GM21390 (cell line): ENCODE measurements around the gene CAPS2.
A peak's percentile ranks its signal among the peaks of the same experiment; 100 is the strongest.

Experiments used
- ATAC-seq: cut with Tn5 transposase; IDR thresholded peaks from one replicate; pipeline ENCODE4 v1.9.1; 2021; ENCODE audit not compliant: unreplicated experiment

The CAPS2 gene

GRCh38 chr12:75305412-75306332, 24.5 kb downstream of the CAPS2 start:
- no peak for ATAC-seq

- ATAC-seq, result no peak
These were observed 27.3 kb downstream of the CAPS2 start for GRCh38 chr12:75302781-75303180.

GRCh38 chr12:75302225-75302624, 27.9 kb downstream of the CAPS2 start:
- ATAC-seq, result no peak

- no peak for ATAC-seq
These were observed 35.3 kb downstream of the CAPS2 start for GRCh38 chr12:75294797-75295196.

GRCh38 chr12:75294336-75294735, 35.8 kb downstream of the CAPS2 start:
- no peak for ATAC-seq

- ATAC-seq, result no peak
These were observed 39.1 kb downstream of the CAPS2 start for GRCh38 chr12:75291014-75291413.

GRCh38 chr12:75289753-75290152, 40.4 kb downstream of the CAPS2 start:
- no peak for ATAC-seq

- no peak for ATAC-seq
These were observed 41.3 kb downstream of the CAPS2 start for GRCh38 chr12:75288860-75289259.

GRCh38 chr12:75275702-75276101, 54.4 kb downstream of the CAPS2 start:
- ATAC-seq, result no peak

GRCh38 chr12:75271576-75271975, 58.5 kb downstream of the CAPS2 start:
- ATAC-seq, result no peak

- ATAC-seq, result no peak
These were observed 60.0 kb downstream of the CAPS2 start for GRCh38 chr12:75270157-75270556.

GRCh38 chr12:75269209-75269608, 60.9 kb downstream of the CAPS2 start:
- peak; percentile 43 for ATAC-seq

GRCh38 chr12:75260316-75260715, 69.8 kb downstream of the CAPS2 start:
- no peak for ATAC-seq

- ATAC-seq, result no peak
These were observed 71.0 kb downstream of the CAPS2 start for GRCh38 chr12:75259143-75259542.

- no peak for ATAC-seq
These were observed 72.6 kb downstream of the CAPS2 start for GRCh38 chr12:75257510-75257909.

GRCh38 chr12:75245108-75245507, 85.0 kb downstream of the CAPS2 start:
- ATAC-seq, result no peak

GRCh38 chr12:75239987-75240386, 90.1 kb downstream of the CAPS2 start:
- ATAC-seq, result peak; percentile 91

GRCh38 chr12:75236206-75236605, 93.9 kb downstream of the CAPS2 start:
- ATAC-seq, result no peak

- ATAC-seq, result no peak
These were observed 103.0 kb downstream of the CAPS2 start for GRCh38 chr12:75227132-75227531.
